NCI-H1417 treated with DMSO at 0.1 percent for 48 hours (cell line): ENCODE measurements around the gene AIFM1.

Experiments
- DNase-seq: peaks from one replicate; lab custom pipeline; 2025; lab: John Stamatoyannopoulos, UW

Gene AIFM1

GRCh38 chrX:130091980-130092522, 73.6 kb downstream of the AIFM1 start:
- no peak for DNase-seq

GRCh38 chrX:130090364-130090763, 75.3 kb downstream of the AIFM1 start:
- DNase-seq, result no peak

GRCh38 chrX:130086447-130087206, 79.0 kb downstream of the AIFM1 start:
- DNase-seq, result no peak

GRCh38 chrX:130085551-130086446, 79.8 kb downstream of the AIFM1 start:
- no peak for DNase-seq

- DNase-seq, result no peak
Observed at GRCh38 chrX:130084631-130085237, 80.9 kb downstream of the AIFM1 start.

GRCh38 chrX:130083656-130084382, 81.8 kb downstream of the AIFM1 start:
- no peak for DNase-seq

GRCh38 chrX:130083107-130083490, 82.5 kb downstream of the AIFM1 start:
- DNase-seq, result no peak

GRCh38 chrX:130082244-130083106, 83.2 kb downstream of the AIFM1 start:
- no peak for DNase-seq

- DNase-seq, result no peak
Observed at GRCh38 chrX:130081421-130082045, 84.1 kb downstream of the AIFM1 start.

GRCh38 chrX:130080791-130081367, 84.8 kb downstream of the AIFM1 start:
- no peak for DNase-seq

- DNase-seq, result no peak
Observed at GRCh38 chrX:130079824-130080406, 85.7 kb downstream of the AIFM1 start.
